Brain pericyte (primary cell): ENCODE results near the gene ZNF831.

Experiments used
- DNase-seq: peaks from one replicate; pipeline ENCODE4 v3.0.0-alpha.2; 2012; ENCODE audit warnings: low read depth, low spot score

Gene ZNF831

GRCh38 chr20:59301343-59302007 is 137.9 kb downstream of the ZNF831 start:
- no peak for DNase-seq

- DNase-seq = no peak
Measured at GRCh38 chr20:59305908-59306655, 142.5 kb downstream of the ZNF831 start.

GRCh38 chr20:59307270-59307669 is 143.6 kb downstream of the ZNF831 start:
- no peak for DNase-seq
